IMR-90 (cell line): ENCODE measurements around the gene AVP.

Experiments
- CTCF ChIP-seq: conservative IDR thresholded peaks from 2 replicates; pipeline ENCODE4 v1.5.1; 2012; ENCODE audit warnings: mild to moderate bottlenecking, low read depth, low read length, improper control_type of control experiment
- ELK1 ChIP-seq: fragments of 150-350 bp; IDR thresholded peaks from 2 replicates; pipeline ENCODE4 v1.6.1; 2016; ENCODE audit warnings: low read depth, mild to moderate bottlenecking, low read length, moderate library complexity, borderline replicate concordance
- SMC3 ChIP-seq: fragments of 150-350 bp; IDR thresholded peaks from 2 replicates; pipeline ENCODE4 v1.6.1; 2016; ENCODE audit warnings: low read depth, mild to moderate bottlenecking, antibody characterized with exemption, low read length, moderate library complexity
- USF2 ChIP-seq: fragments of 150-350 bp; IDR thresholded peaks from 2 replicates; pipeline ENCODE4 v1.6.1; 2017; ENCODE audit warnings: mild to moderate bottlenecking, antibody characterized with exemption, low read length, low read depth

GRCh38 chr20:3044336-3044965 is 40.1 kb downstream of the AVP start:
- TF ChIP-seq CTCF (no peak), USF2 (no peak), ELK1 (no peak), SMC3 (no peak)
